GDM1 (cell line): Measurements from ENCODE around the gene GAS6.
A peak's percentile ranks its signal among the peaks of the same experiment; 100 is the strongest.
"Not testable (repeated sequence)": the region's sequence is repeated elsewhere in the genome, so short reads cannot be mapped to it uniquely, and the experiment has no call there.

ENCODE experiments used
- DNase-seq: peaks from one replicate; lab custom pipeline; 2025; lab: John Stamatoyannopoulos, UW

GAS6 gene

DNA sequence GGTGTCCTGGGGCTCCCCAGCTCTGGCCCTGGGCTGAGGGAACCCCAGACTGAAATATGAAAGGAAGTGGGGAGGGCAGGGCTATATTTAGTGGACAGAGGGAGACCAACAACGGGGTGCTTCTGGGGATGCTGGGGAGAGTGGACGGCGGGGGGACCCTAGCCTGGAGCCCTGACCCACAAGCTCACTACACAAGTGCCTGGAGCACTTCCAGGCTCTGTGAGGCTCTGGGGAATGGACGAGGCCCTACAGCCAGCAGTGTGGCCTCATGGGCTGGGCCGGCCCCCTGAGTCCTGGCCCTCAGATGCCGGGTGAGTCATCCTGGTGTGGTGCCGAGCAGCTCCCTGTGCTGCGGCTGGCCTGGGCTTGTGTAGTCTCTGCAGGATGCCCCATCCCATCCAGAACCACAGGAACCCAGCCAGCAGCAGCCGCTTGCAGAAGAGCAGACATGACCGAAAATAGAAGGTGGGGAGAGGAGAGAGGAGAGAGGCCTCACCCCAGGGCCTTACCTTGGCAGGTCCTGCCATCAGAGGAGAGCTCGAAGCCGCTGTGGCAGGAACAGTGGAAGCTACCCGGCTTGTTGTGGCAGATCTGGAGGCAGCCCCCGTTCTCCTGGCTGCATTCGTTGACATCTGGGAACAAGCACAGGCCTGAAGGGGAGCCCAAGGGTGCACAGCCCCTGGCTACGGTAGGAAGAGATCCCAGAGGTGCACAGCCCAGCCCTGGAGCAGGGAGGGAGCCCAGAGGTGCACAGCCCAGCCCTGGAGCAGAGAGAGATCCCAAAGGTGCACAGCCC lies 26.1 kb downstream of the GAS6 start:
- DNase-seq = no peak

DNA sequence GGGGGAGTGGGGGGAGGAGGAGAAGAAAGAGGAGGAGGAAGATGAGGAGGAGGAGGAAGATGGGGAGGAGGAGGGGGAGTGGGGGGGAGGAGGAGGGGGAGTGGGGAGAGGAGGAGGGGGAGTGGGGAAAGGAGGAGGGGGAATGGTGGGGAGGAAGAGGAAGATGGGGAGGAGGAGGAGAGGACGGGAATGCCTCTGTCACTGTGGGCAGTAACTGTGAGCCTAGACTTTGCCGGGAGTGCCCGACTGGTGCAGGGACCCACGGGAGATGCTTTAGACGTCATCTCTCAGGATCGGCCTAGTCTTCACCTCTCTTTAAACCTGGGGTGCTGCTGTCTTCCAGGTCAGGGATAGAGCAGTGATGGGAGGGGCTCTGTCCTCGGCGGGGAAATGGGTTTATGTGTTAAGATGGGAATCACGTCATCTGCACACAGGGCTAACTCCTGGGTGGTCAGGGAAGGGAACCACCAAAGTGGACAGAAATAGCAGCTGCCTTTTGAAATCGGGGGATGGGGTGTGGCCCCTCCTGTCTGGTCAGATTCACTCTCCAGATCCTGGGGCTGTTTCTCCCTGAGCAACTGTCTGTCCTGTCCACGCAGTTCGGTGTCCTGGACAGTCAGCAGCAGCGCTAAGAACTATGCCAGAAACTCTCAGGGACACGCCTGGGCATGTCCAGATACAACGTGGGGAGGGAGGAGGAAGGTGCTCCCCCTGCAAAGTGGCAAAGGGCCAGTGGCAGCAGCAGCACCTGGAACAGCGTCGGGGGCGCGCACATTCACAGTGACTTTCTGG lies 26.9 kb downstream of the GAS6 start:
- DNase-seq = peak; percentile 25

GRCh38 chr13:113835461-113836270 lies 28.2 kb downstream of the GAS6 start:
- no peak for DNase-seq

- no peak for DNase-seq
These were observed 29.2 kb downstream of the GAS6 start for GRCh38 chr13:113834496-113835200.

DNA sequence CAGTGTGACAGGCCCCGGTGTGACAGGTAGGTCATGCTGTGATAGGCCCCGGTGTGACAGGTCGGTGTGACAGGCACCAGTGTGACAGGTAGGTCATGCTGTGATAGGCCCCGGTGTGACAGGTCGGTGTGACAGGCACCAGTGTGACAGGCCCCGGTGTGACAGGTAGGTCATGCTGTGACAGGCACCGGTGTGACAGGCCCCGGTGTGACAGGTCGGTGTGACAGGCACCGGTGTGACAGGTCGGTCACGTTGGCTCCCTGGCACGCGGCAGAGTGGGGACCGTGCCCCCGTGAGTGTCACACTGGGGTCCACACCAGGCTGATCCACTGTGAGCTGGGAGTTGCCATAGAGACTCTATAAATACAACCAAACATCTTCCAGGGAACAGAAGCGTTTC lies 29.9 kb downstream of the GAS6 start:
- not testable (repeated sequence) for DNase-seq

DNA sequence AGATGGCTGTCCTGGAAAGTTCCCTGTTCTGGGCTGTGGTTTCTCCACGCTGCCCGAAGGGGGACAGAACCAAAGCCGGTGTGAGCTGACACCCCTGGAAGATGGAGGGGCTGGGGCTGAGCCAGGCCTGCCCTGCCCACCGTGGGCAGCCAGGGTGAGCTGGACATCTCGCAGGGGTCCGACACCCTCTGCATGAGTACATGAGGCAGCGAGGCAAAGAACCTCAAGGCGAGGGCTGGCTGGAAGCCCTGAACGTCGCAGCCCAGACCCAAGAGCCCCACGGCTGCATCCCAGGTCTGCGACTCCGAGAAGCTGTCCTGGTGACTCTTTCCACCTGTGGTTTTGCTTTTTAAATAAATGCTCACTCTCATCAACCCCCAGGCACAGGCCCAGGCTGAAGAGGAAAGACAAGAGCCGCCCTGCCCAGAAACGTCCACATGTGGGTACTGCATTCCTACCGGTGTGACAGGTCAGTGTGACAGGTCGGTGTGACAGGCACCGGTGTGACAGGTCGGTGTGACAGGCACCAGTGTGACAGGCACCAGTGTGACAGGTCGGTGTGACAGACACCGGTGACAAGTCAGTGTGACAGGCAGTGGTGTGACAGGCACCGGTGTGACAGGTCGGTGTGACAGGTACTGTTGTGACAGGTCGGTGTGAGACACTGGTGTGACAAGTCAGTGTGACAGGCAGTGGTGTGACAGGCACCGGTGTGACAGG lies 30.6 kb downstream of the GAS6 start:
- no peak for DNase-seq

DNA sequence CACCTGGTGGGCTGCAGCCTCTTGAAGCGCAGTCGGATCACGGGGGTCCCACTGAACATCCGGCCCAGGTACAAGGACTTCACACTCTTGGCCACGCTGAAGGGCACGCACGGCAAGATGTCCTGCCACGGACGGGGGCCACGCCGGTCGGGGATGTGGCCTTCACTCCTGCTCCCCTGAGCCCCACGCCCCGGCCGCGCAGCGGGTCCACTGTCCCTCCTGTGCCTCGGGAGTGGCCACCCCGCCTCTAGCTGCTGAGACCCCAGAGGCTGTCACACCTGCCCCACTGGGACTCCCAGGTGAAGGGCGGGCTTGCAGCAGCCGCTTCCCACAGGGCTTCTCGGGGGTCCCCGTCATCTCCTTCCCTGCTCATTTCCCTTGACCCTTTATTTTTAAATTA lies 31.2 kb downstream of the GAS6 start:
- DNase-seq = no peak

GRCh38 chr13:113832205-113832604 lies 31.7 kb downstream of the GAS6 start:
- DNase-seq = no peak

- DNase-seq = no peak
These were observed 32.8 kb downstream of the GAS6 start for GRCh38 chr13:113831061-113831460.

DNA sequence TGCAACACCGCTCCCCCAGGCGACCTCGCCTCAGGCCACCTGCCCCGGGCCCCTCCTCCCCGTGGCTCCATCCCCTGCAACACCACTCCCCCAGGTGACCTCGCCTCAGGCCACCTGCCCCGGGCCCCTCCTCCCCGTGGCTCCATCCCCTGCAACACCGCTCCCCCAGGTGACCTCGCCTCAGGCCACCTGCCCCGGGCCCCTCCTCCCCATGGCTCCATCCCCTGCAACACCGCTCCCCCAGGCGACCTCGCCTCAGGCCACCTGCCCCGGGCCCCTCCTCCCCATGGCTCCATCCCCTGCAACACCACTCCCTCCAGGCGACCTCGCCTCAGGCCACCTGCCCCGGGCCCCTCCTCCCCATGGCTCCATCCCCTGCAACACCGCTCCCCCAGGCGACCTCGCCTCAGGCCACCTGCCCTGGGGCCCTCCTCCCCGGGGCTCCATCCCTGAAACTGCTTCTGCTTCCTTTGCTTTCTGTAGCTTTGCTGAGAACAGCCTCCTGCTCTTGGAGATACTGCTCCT lies 33.4 kb downstream of the GAS6 start:
- DNase-seq = not testable (repeated sequence)

- DNase-seq = no peak
These were observed 35.5 kb downstream of the GAS6 start for GRCh38 chr13:113828282-113828825.

GRCh38 chr13:113827021-113827420 lies 36.9 kb downstream of the GAS6 start:
- DNase-seq = no peak

DNA sequence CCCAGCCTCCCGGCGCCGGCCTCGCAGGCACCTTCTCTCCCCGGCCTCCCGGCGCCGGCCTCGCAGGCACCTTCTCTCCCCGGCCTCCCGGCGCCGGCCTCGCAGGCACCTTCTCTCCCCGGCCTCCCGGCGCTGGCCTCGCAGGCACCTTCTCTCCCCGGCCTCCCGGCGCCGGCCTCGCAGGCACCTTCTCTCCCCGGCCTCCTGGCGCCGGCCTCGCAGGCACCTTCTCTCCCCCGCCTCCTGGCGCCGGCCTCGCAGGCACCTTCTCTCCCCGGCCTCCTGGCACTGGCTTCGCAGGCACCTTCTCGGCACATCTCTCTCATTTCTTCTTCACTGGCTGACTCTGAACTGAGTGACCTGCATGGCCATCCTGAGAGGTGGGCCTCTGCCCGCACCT lies 37.4 kb downstream of the GAS6 start:
- not testable (repeated sequence) for DNase-seq

DNA sequence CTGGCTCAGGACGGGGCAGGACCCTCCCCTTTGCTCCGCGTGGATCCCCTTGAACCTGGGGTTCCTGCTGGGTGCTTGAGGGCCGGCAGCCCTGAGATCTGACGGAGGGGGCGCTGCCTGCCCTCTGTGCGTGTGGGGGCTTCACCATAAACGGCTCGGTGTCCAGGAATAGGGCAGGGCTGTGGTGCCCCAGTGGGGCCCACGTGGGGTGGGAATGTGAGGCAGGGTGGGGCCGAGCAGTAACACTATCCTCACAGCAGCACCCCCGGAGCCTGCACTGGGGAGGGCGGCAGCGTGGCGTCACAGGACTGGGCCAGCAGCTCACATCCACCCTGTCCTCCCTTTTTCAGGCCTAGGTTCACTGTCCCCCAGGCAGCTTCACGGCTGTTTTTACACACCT lies 38.0 kb downstream of the GAS6 start:
- no peak for DNase-seq

DNA sequence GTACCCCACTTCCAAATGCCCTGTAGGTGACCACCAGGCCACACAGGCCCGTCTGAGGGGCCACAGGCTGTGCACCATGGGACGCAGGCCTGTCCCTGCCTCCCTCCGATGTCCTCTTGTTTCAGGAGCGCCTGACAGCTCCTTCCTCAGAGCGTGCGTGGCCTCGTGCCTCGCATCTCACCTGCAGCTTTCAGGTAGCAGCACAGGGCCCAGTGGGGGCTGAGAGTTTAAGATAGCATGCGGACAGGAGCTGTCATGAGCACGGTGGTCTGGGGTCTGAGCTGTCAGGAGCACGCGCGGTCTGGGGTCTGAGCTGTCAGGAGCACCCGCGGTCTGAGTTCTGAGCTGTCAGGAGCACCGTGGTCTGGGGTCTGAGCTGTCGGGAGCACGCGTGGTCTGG lies 40.1 kb downstream of the GAS6 start:
- no peak for DNase-seq

DNA sequence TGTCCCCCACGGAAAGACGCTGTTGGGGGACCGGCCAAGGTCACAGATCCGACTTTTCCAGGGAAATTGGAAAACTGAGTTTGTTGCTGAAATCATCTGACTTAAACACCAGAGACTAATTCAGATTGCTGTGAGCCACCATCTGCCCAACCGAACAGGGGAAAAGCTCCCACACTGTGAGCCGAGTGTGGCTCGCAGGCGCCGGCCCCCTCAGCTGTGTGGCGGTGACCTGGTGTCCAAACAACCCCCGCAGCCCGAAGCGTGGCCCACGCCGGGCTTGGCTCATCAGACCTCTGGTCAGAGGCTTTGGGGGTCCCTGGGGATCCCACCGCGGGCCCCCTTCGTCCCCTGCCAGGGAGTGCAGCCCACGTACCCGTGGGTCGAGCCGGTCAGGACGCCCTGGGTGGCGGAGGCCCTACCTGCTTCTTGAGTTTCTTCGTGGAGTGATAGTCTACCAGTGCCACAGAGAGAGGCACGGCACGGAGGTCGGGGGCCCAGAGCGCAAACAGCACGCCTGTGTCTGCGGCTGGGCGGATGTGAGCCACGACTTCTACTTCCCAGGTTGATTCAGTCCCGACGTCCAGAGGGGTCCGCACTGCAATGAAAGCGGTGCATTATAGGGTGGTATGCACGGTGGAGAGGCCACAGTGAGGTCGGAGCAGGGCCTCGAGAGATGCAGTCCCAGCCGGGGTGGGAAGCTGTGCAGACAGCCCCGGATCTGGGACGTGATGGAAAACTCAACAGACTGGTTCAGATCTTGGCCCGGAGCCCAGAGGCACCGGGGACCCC lies 40.7 kb downstream of the GAS6 start:
- no peak for DNase-seq

- no peak for DNase-seq
These were observed 41.6 kb downstream of the GAS6 start for GRCh38 chr13:113822266-113822665.

GRCh38 chr13:113821847-113822246 lies 42.0 kb downstream of the GAS6 start:
- no peak for DNase-seq

DNA sequence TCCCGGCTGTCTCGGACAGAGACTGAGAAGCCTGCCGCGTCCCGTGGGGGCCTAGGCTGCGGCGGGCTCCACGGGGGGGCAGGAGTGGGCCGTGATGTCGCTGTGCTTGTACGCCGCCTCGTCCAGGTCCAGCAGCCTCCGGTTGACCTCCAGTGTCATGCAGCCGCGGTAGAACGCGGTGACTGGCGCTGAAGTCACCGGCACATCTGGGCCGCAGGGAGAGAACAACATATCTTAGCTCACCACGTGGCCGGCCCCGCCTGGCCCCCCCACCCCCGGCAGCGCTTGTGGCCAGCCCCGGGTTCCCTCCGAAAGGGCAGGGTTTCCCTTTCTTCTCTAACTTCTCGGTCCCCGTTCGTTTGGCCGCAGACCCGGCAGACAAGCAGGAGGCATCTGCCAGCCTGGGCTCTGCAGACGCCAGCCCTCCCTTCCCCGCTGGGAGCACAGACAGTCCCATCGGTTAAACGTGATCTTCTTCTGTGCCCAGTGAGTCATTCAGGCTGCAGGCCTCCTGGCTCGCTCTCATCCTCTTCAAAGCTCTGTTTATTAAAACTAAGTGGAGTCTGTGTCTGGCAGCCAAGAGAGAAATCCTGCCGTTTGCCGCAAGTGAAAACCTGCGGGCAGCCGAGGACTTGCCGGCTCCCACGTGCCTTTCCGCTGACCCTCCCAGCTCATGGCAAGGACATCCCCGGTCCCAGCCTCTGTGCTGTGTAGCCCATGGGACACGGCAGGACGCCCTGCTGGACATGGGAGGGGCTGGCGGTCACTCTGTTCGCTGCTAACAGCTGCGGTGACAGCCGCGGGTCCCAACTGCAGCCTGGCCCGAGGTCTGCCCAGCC lies 42.8 kb downstream of the GAS6 start:
- no peak for DNase-seq
